A549 (cell line): ENCODE data around the gene MYRIP. TPM values are rescaled to one million over a fixed set of nuclear protein-coding genes. Genes with fewer than 3 reads are reported as not detected.

ENCODE experiments used
- ATAC-seq, 2 experiments: fragments of 200-7000 bp in 1 of 2; fragments of >200 bp in 1 of 2; cut with Nextera tagmentation in 1 of 2; cut with Tn5 transposase in 1 of 2; 3 replicates each; pipeline versions ENCODE4 v1.8.0 to v1.9.1; 2018 to 2020; ENCODE audit warnings: mild to moderate bottlenecking in 1 of 2, moderate library complexity in 1 of 2
- CTCF ChIA-PET: fragments of 300-600 bp; sonication (Branson Sonifier 250); formaldehyde crosslinking; extraction: SDS; loops from one replicate; lab custom pipeline; 2021; ENCODE audit warnings: antibody characterized with exemption, inconsistent platforms; lab: Yijun Ruan, JAX
- POLR2A ChIA-PET: fragments of 350-600 bp; formaldehyde crosslinking; extraction: SDS; loops from one replicate; lab custom pipeline; 2021; ENCODE audit warnings: antibody characterized with exemption, inconsistent platforms; lab: Yijun Ruan, JAX
- DNase-seq, 2 experiments: peaks; one replicate each; pipeline versions ENCODE4 v3.0.0 to v3.0.0-alpha.2; 2011 to 2016; ENCODE audit warnings: low read depth in 1 of 2, low spot score in 1 of 2
- FAIRE-seq: peaks from 2 replicates; lab custom pipeline; 2011; peaks lifted over from hg19 to GRCh38; lab: Jason Lieb, UNC
- H3K27ac ChIP-seq, 2 experiments: fragments of >200 bp; sonication (Bioruptor Twin); formaldehyde crosslinking; 3 replicates each; pipeline ENCODE4 v1.5.1; 2016 to 2017
- H3K4me1 ChIP-seq: fragments of >200 bp; sonication (Bioruptor Twin); formaldehyde crosslinking; 3 replicates; pipeline ENCODE4 v1.6.1; 2016
- H3K4me2 ChIP-seq: fragments of >200 bp; sonication (Bioruptor Twin); formaldehyde crosslinking; 3 replicates; pipeline ENCODE4 v1.6.1; 2016
- H3K4me3 ChIP-seq: fragments of >200 bp; sonication (Bioruptor Twin); formaldehyde crosslinking; 3 replicates; pipeline ENCODE4 v1.5.1; 2016
- H3K9me3 ChIP-seq: fragments of >200 bp; sonication (Bioruptor Twin); formaldehyde crosslinking; 3 replicates; pipeline ENCODE4 v1.6.1; 2016
- CBX8 ChIP-seq: fragments of 200-600 bp; sonication (generic); IDR thresholded peaks from 2 replicates; pipeline ENCODE4 v1.6.1; 2016
- CEBPB ChIP-seq, 2 experiments: fragments of >200 bp in 1 of 2; sonication (Bioruptor Twin) in 1 of 2; formaldehyde crosslinking in 1 of 2; IDR thresholded peaks; 2 replicates each; pipeline ENCODE4 v1.6.1; 2012 to 2016
- ELK1 ChIP-seq: fragments of 150-350 bp; IDR thresholded peaks from 2 replicates; pipeline ENCODE4 v1.6.1; 2014; ENCODE audit warnings: low read depth, mild to moderate bottlenecking, low read length
- EP300 ChIP-seq, 2 experiments: fragments of >200 bp; sonication (Bioruptor Twin); formaldehyde crosslinking; IDR thresholded peaks; 2 replicates in 1 of 2; 3 replicates in 1 of 2; pipeline ENCODE4 v1.6.1; 2016 to 2017
- HOXB13 ChIP-seq: fragments of 250-450 bp; sonication (Bioruptor Pico); IDR thresholded peaks from 2 replicates; pipeline ENCODE4 v1.5.0; 2020; ENCODE audit warnings: low read depth, mild to moderate bottlenecking, moderate library complexity
- KDM5A ChIP-seq: fragments of 200-600 bp; sonication (generic); IDR thresholded peaks from 2 replicates; pipeline ENCODE4 v1.6.1; 2016; ENCODE audit warnings: antibody characterized with exemption, mild to moderate bottlenecking
- MAZ ChIP-seq: fragments of 150-350 bp; IDR thresholded peaks from 2 replicates; pipeline ENCODE4 v1.6.1; 2014; ENCODE audit warnings: antibody characterized with exemption, low read depth, low read length, borderline replicate concordance
- NR3C1 ChIP-seq: fragments of >200 bp; sonication (Bioruptor Twin); formaldehyde crosslinking; IDR thresholded peaks from 3 replicates; pipeline ENCODE4 v1.6.1; 2017
- PBX3 ChIP-seq: IDR thresholded peaks from 2 replicates; pipeline ENCODE4 v1.6.1; 2012
- RAD21 ChIP-seq, 2 experiments: fragments of >200 bp in 1 of 2; sonication (Bioruptor Twin) in 1 of 2; formaldehyde crosslinking in 1 of 2; IDR thresholded peaks in 1 of 2; conservative IDR thresholded peaks in 1 of 2; 2 replicates in 1 of 2; 3 replicates in 1 of 2; pipeline ENCODE4 v1.6.1; 2012 to 2018; ENCODE audit warnings: inconsistent platforms in 1 of 2
- RARB ChIP-seq: fragments of 250-450 bp; sonication (Bioruptor Pico); IDR thresholded peaks from 2 replicates; pipeline ENCODE4 v1.8.0; 2021; ENCODE audit warnings: mild to moderate bottlenecking, moderate library complexity
- RFX5 ChIP-seq: fragments of 450-650 bp; IDR thresholded peaks from 2 replicates; pipeline ENCODE4 v1.7.1; 2014; ENCODE audit warnings: antibody characterized with exemption, mild to moderate bottlenecking, moderate library complexity
- RNF2 ChIP-seq: fragments of 200-600 bp; sonication (generic); IDR thresholded peaks from 2 replicates; pipeline ENCODE4 v1.6.1; 2016; ENCODE audit warnings: low read depth, mild to moderate bottlenecking, antibody characterized with exemption, moderate library complexity, borderline replicate concordance
- SREBF2 ChIP-seq: fragments of 450-650 bp; IDR thresholded peaks from 2 replicates; pipeline ENCODE4 v1.6.1; 2014; ENCODE audit warnings: mild to moderate bottlenecking, moderate library complexity
- TFCP2L1 ChIP-seq: fragments of 250-450 bp; sonication (Bioruptor Pico); IDR thresholded peaks from 2 replicates; pipeline ENCODE4 v1.5.0; 2021; ENCODE audit warnings: mild to moderate bottlenecking
- TP53 ChIP-seq: fragments of 250-450 bp; sonication (Bioruptor Pico); IDR thresholded peaks from 2 replicates; pipeline ENCODE4 v1.5.0; 2021; ENCODE audit warnings: mild to moderate bottlenecking, moderate library complexity
- USF2 ChIP-seq: fragments of 450-650 bp; IDR thresholded peaks from 2 replicates; pipeline ENCODE4 v1.6.1; 2014; ENCODE audit warnings: antibody characterized with exemption
- WGBS: methylation state at CpG from one replicate; pipeline ENCODE4 v1.1.6; 2017; ENCODE audit errors: missing lambda C conversion rate; 5-methylcytosine and 5-hydroxymethylcytosine counted together
- polyA plus RNA-seq, 4 experiments: library from polyadenylated mRNA; depleted of rRNA in 3 of 4; stranded (reverse); fragments of >200 nt; fragmentation: RNase III in 1 of 4; extraction: RNeasy Plus Mini Kit Qiagen cat#74134 plus additional on column Dnase treatment in 1 of 4; gene quantifications; 2 replicates in 3 of 4; 3 replicates in 1 of 4; pipeline ENCODE4 v1.2.3, GENCODE V29; 2011 to 2017

MYRIP gene
- polyA plus RNA-seq, 2 of the 4 experiments (the other 2 are of a cell fraction) = not detected

- Histone ChIP-seq H3K4me2 (no peak overlapping the region), H3K4me1 (no peaks in the 10 kb centered on the region), H3K4me3 (no peak overlapping the region), H3K9me3 (no peaks in the 10 kb centered on the region), H3K27ac (no peak overlapping the region)
- FAIRE-seq = no peak
- no peak for DNase-seq
- ChIA-PET POLR2A (no interaction called here), CTCF (no interaction called here)
- no peak for ATAC-seq
- TF ChIP-seq ELK1 = no peak
- no peak for TF ChIP-seq RARB (CRISPR knock-in tag)
- TF ChIP-seq RAD21 (conservative IDR thresholded peaks at IDR 0.05 in 1 of 2, IDR thresholded peaks at IDR 0.05 in 1 of 2) = no peak
- no peak for TF ChIP-seq HOXB13 (CRISPR knock-in tag)
- no peak for TF ChIP-seq CEBPB (IDR thresholded peaks at IDR 0.05)
- no peak for TF ChIP-seq TFCP2L1 (CRISPR knock-in tag)
- TF ChIP-seq CBX8 = no peak
- 17% methylated on average over 4 of the region's 4 CpGs for WGBS
Observed at GRCh38 chr3:39907981-39908380, 98.6 kb downstream of the MYRIP start.

- Histone ChIP-seq H3K4me2 (no peak overlapping the region), H3K9me3 (no peaks in the 10 kb centered on the region), H3K4me1 (no peaks in the 10 kb centered on the region), H3K4me3 (no peak overlapping the region)
- WGBS = 29% methylated on average over 6 of the region's 6 CpGs
- POLR2A ChIA-PET = no interaction called here
- CTCF ChIA-PET = no interaction called here
- ATAC-seq (no peak), DNase-seq (no peak)
- no peak for TF ChIP-seq HOXB13 (CRISPR knock-in tag)
- TF ChIP-seq, all 56 proteins: peak for 0
- H3K27ac ChIP-seq = no peak overlapping the region
- no peak for FAIRE-seq
Observed at GRCh38 chr3:39910135-39910534, 100.7 kb downstream of the MYRIP start.

- WGBS = 52% methylated on average over 3 of the region's 3 CpGs
- ChIA-PET CTCF (interaction anchor here (0.8 kb wide), 1 partner anchor 169 kb away, joined by 4 read pairs; no protein-coding TSS in a partner anchor), POLR2A (no interaction called here)
- ATAC-seq (no peak), DNase-seq (no peak)
- Histone ChIP-seq H3K27ac (no peak overlapping the region), H3K9me3 (no peaks in the 10 kb centered on the region), H3K4me2 (no peak overlapping the region), H3K4me1 (no peaks in the 10 kb centered on the region)
- TF ChIP-seq EP300 (IDR thresholded peaks at IDR 0.05) (no peak), TFCP2L1 (CRISPR knock-in tag) (no peak), RNF2 (no peak), SREBF2 (no peak), USF2 (no peak), TP53 (CRISPR knock-in tag) (no peak), MAZ (no peak), PBX3 (no peak), NR3C1 (no peak), ELK1 (no peak), KDM5A (no peak), RFX5 (no peak)
- TF ChIP-seq, all 56 proteins: peak for 0
- FAIRE-seq = no peak
- H3K4me3 ChIP-seq = no peak overlapping the region
Observed at GRCh38 chr3:39910826-39911464, 101.5 kb downstream of the MYRIP start.
